Ishikawa (cell line): ENCODE measurements around the gene KIF3A.

Experiments
- CEBPB ChIP-seq: IDR thresholded peaks from 2 replicates; pipeline ENCODE4 v1.6.1; 2012
- CREB1 ChIP-seq: IDR thresholded peaks from 2 replicates; pipeline ENCODE4 v1.6.1; 2012; ENCODE audit warnings: low read depth
- EGR1 ChIP-seq: IDR thresholded peaks from 2 replicates; pipeline ENCODE4 v1.6.1; 2012
- EP300 ChIP-seq: IDR thresholded peaks from 2 replicates; pipeline ENCODE4 v1.6.1; 2012; ENCODE audit warnings: borderline replicate concordance
- FOXM1 ChIP-seq: IDR thresholded peaks from 2 replicates; pipeline ENCODE4 v1.6.1; 2012; ENCODE audit warnings: low read depth, borderline replicate concordance
- MAX ChIP-seq: IDR thresholded peaks from 2 replicates; pipeline ENCODE4 v1.6.1; 2012
- NFIC ChIP-seq: IDR thresholded peaks from 2 replicates; pipeline ENCODE4 v1.6.1; 2012
- RAD21 ChIP-seq: IDR thresholded peaks from 2 replicates; pipeline ENCODE4 v1.6.1; 2012; ENCODE audit warnings: low read depth
- REST ChIP-seq: IDR thresholded peaks from 2 replicates; pipeline ENCODE4 v1.6.1; 2012; ENCODE audit warnings: low read depth, mild to moderate bottlenecking
- TAF1 ChIP-seq: IDR thresholded peaks from 2 replicates; pipeline ENCODE4 v1.6.1; 2012; ENCODE audit warnings: low read depth, mild to moderate bottlenecking
- TCF12 ChIP-seq: IDR thresholded peaks from 2 replicates; pipeline ENCODE4 v1.6.1; 2012; ENCODE audit warnings: low read depth
- TEAD4 ChIP-seq: IDR thresholded peaks from 2 replicates; pipeline ENCODE4 v1.6.1; 2012
- USF1 ChIP-seq: IDR thresholded peaks from 2 replicates; pipeline ENCODE4 v1.6.1; 2012
- YY1 ChIP-seq: IDR thresholded peaks from 2 replicates; pipeline ENCODE4 v1.6.1; 2012; ENCODE audit warnings: low read depth
- ZBTB7A ChIP-seq: IDR thresholded peaks from 2 replicates; pipeline ENCODE4 v1.6.1; 2012; ENCODE audit warnings: low read depth

KIF3A gene

GRCh38 chr5:132647473-132647872 lies 89.9 kb downstream of the KIF3A start:
- TF ChIP-seq CEBPB (no peak), USF1 (no peak), YY1 (no peak), TCF12 (no peak), ZBTB7A (no peak), EGR1 (no peak), RAD21 (no peak), MAX (no peak), REST (no peak), CREB1 (no peak), TEAD4 (no peak), FOXM1 (no peak), TAF1 (no peak), NFIC (no peak)

- no peak for TF ChIP-seq TEAD4
- TF ChIP-seq EP300 = no peak
- no peak for TF ChIP-seq ZBTB7A
- no peak for TF ChIP-seq USF1
- TF ChIP-seq TCF12 = no peak
- TF ChIP-seq MAX = no peak
- TF ChIP-seq CREB1 = no peak
- TF ChIP-seq NFIC = no peak
- no peak for TF ChIP-seq RAD21
- TF ChIP-seq EGR1 = no peak
- TF ChIP-seq YY1 = no peak
- no peak for TF ChIP-seq CEBPB
Observed at GRCh38 chr5:132646583-132647266, 90.6 kb downstream of the KIF3A start.

- TF ChIP-seq TAF1 (no peak), FOXM1 (no peak), TEAD4 (no peak), MAX (no peak), CREB1 (no peak), RAD21 (no peak), ZBTB7A (no peak), YY1 (no peak), CEBPB (no peak), NFIC (no peak), TCF12 (no peak), EP300 (no peak), USF1 (no peak), REST (no peak)
Observed at GRCh38 chr5:132644177-132644576, 93.2 kb downstream of the KIF3A start.
